ENCODE measurements around the gene IP6K3. TPM values are rescaled to one million over a fixed set of nuclear protein-coding genes. Genes with fewer than 3 reads are reported as not detected.

Gene IP6K3
- total and polyA plus RNA-seq, 12 donors = 0.06 to 1.6 (median 0.71) TPM; not detected in 3

DNA sequence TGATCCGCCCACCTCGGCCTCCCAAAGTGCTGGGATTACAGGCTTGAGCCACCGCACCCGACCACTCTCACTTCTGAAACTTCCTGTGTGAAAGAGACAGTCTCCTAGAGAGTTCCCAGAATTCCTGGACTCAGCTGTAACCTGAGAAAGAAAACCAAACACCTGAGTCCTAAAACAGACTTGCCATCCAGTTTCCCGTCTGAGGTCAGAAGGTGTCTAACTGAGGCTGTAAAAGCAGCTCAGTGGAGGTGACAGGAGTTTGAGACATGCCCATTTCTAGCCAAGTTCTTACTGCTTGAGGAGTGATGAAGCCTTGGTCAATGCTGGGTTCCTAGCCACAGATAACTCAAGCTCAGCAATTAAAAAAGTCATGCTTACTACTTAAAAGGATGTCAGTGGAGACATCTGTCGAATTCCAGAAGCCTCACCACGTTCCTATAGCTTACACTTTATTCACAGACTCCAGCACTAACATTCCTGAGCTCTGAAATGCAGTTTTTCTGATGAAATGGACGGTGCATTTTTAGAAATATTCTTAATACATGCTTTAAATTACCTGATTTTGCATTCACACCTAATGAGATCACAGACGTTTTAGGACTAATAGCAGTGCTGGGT lies 41.3 kb downstream of the IP6K3 start:
- Histone ChIP-seq H3K27ac (no peak overlapping the region), H3K27me3 (no peaks in the 10 kb centered on the region), H3K4me1 (replicated peaks in 1 of 2) (peaks cover 0 to 13% of the 10 kb centered on the region in 2 donors), H3K36me3 (replicated peaks in 1 of 2) (peaks cover 0 to 15% of the 10 kb centered on the region in 2 donors), H3K9me3 (replicated peaks in 1 of 3) (no peaks in the 10 kb centered on the region), H3K4me3 (no peak overlapping the region)
- no peak for DNase-seq
- 86 to 93% (median 92%) methylated on average over 9 of the region's 9 CpGs for WGBS, 4 donors
- intact Hi-C loops (cut with DNase I) = no loop called here
- no peak for TF ChIP-seq POLR2A (IDR thresholded peaks at IDR 0.05)
- no peak for TF ChIP-seq CTCF (IDR thresholded peaks at IDR 0.05)

DNA sequence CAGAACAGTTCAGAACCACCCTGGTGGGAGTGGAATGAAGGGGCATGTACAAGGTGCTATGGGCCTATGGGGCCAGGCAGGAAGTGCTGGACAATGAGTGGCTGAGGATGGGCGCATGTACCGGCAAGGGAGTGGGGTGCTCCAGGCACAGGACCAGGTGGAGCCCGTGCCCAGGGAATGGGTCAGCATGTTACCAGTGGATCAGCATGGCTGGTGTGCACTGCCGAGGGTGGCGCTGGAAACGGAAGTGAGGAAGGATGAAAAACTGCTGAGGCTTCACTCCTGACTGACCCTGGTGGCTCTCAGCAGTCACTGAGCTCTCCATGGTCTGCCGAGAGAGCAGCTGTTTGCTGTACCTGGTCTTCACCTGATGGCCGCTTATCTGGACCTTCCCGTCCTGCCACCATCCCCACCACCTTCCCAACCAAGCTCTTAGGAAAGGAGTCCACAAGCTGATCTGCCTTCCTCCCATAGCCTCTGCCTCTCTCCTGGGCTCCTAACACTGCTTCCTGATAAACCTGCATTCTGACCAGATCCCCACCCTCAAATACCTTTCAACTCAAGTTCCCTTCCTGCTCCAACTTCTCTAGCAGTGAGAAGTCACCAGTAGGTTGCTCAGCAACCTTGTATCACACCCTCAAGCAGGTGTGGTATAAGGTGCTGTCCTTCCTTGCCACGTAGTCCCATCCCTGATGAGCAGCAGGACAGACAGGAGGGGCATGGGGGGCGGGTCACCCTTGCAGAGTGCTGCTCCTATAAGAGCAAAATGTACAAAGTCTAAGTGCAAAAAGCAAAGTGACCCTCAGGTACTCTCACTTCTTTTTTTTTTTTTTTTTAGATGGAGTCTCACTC lies 42.3 kb downstream of the IP6K3 start:
- TF ChIP-seq POLR2A (IDR thresholded peaks at IDR 0.05) = no peak
- TF ChIP-seq CTCF (IDR thresholded peaks at IDR 0.05) = no peak
- H3K36me3 ChIP-seq (replicated peaks in 1 of 2) = peaks cover 0 to 15% of the 10 kb centered on the region in 2 donors
- H3K4me1 ChIP-seq (replicated peaks in 1 of 2) = peaks cover 0 to 7% of the 10 kb centered on the region in 2 donors
- no peak for DNase-seq
- WGBS, 4 donors = 90 to 97% (median 96%) methylated on average over 10 to 11 of the region's 11 CpGs
- H3K27ac ChIP-seq = no peak overlapping the region
- no peaks in the 10 kb centered on the region for H3K9me3 ChIP-seq (replicated peaks in 1 of 3)
- intact Hi-C loops (cut with DNase I) = no loop called here
- H3K27me3 ChIP-seq = no peaks in the 10 kb centered on the region
- H3K4me3 ChIP-seq = no peak overlapping the region

DNA sequence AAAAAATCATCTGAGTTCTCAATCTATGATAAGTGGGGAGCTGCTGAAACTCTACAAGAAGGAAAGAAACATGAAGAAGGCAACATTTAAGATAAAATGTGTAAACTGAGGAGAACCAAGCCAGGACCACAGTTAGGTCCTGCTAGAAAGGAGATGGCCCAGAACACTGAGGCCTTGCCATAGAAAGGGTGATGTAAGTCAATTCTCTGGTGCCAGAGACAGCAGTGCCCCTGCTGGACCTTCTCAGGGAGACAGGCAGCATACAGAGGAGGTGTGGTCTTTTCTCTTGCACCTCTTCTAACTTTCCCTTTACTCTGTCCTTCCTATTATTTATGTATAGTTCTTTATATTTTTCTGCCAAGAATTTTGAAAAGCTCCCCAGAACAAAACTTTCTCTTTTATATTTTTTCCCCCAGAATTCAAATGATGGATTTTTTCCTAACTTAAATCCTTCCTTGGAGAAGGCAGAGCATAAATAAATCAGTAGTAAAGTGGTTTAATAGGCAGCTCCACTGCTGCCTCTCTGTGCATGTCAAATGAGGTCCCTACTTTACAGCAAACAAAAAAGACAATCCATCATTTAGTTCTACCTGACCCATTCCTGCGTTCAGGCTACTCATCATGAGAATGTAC lies 44.2 kb downstream of the IP6K3 start:
- Histone ChIP-seq H3K4me3 (no peak overlapping the region), H3K36me3 (replicated peaks in 1 of 2) (peaks cover 0 to 1% of the 10 kb centered on the region in 2 donors), H3K27me3 (no peaks in the 10 kb centered on the region), H3K4me1 (replicated peaks in 1 of 2) (peaks cover 0 to under 1% of the 10 kb centered on the region in 2 donors), H3K9me3 (replicated peaks in 1 of 3) (no peaks in the 10 kb centered on the region), H3K27ac (no peak overlapping the region)
- WGBS, 4 donors = 81 to 91% (median 85%) methylated on average over 1 of the region's 1 CpG
- peak in 6 of 7 donors; percentile 42 to 86 (median 68) for DNase-seq
- TF ChIP-seq POLR2A (IDR thresholded peaks at IDR 0.05) (no peak), CTCF (IDR thresholded peaks at IDR 0.05) (peak; percentile 25 to 66 (median 56))
- intact Hi-C loops (cut with DNase I) = no loop called here

DNA sequence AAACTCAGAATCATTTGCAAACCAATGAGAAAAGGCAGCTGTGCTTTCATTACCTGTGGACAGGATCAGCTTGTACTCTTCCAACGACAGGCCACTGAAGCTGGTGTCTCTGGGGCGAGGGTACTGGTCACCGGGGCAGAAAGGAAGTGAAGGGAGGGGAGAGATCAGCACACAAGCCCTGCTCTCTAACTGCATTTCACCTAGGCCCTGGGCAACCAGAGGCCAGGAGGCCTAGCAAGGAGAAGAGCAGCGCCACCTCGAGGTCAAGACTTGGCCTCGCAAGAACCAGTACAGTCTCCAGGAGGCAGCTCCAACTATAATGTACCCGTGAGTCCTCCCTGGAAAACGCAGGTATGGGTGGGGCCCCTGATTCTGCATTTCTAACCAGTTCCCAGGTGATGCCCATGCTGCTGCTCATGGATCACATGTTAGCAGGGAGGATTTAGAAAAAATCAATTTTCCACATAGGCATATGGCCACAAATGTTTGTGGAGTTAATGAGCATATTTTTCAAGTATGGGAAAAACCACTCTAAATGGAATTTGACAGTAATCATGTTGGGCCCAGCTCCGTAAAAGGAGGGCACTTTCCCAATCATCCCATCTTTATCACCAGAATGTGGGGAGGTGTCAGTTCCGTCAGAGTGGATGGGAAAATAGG lies 46.2 kb downstream of the IP6K3 start:
- H3K9me3 ChIP-seq (replicated peaks in 1 of 3) = no peaks in the 10 kb centered on the region
- WGBS, 4 donors = 44 to 72% (median 51%) methylated on average over 5 to 10 of the region's 10 CpGs
- H3K36me3 ChIP-seq (replicated peaks in 1 of 2) = peaks cover 0 to 6% of the 10 kb centered on the region in 2 donors
- no peaks in the 10 kb centered on the region for H3K27me3 ChIP-seq
- H3K27ac ChIP-seq = peak overlapping the region in 1 of 5 donors; percentile 10
- DNase-seq = peak; percentile 60 to 82 (median 76)
- no peak for TF ChIP-seq POLR2A (IDR thresholded peaks at IDR 0.05)
- peak; percentile 32 to 62 (median 56) for TF ChIP-seq CTCF (IDR thresholded peaks at IDR 0.05)
- intact Hi-C loops (cut with DNase I) = no loop called here
- H3K4me1 ChIP-seq (replicated peaks in 1 of 2) = peaks cover 11 to 20% of the 10 kb centered on the region in 2 donors
- H3K4me3 ChIP-seq = no peak overlapping the region

Measured in adrenal gland (tissue), 12 donors.